HPDE6-E6E7 (cell line): Measurements from ENCODE around the gene TPCN1.

Experiments
- DNase-seq: peaks from one replicate; pipeline ENCODE4 v3.0.0; 2011; ENCODE audit warnings: missing footprints; ENCODE audit errors: extremely low spot score

TPCN1 gene

GRCh38 chr12:113334786-113335539, 113.7 kb downstream of the TPCN1 start, which contains the start of gene SLC8B1:
SLC8B1 (minus strand) TSS chr12:113335109; CDS start chr12:113332878, 2,231 bp downstream.
- DNase-seq: peak; percentile 81

GRCh38 chr12:113339540-113339939, 118.3 kb downstream of the TPCN1 start:
- DNase-seq: no peak

- DNase-seq: no peak
These were observed 118.8 kb downstream of the TPCN1 start for GRCh38 chr12:113340061-113340460.

- no peak for DNase-seq
These were observed 120.3 kb downstream of the TPCN1 start for GRCh38 chr12:113341535-113341934.

GRCh38 chr12:113345318-113345717, 124.1 kb downstream of the TPCN1 start:
- DNase-seq: no peak

- no peak for DNase-seq
These were observed 125.1 kb downstream of the TPCN1 start for GRCh38 chr12:113346353-113346752.

- DNase-seq: no peak
These were observed 125.8 kb downstream of the TPCN1 start for GRCh38 chr12:113347107-113347506.

GRCh38 chr12:113347892-113348291, 126.6 kb downstream of the TPCN1 start:
- no peak for DNase-seq
